ENCODE results near the gene GNG8. TPM values are rescaled to one million over a fixed set of nuclear protein-coding genes. Genes with fewer than 3 reads are reported as not detected.
"Not testable (repeated sequence)": the region's sequence is repeated elsewhere in the genome, so short reads cannot be mapped to it uniquely, and the experiment has no call there.

GNG8 gene
- total RNA-seq, 1 donor from 2014 or later = not detected

- DNase-seq = no peak
Measured at GRCh38 chr19:46646402-46646801, 10.4 kb upstream of the GNG8 start.

- no peak for DNase-seq
Measured at GRCh38 chr19:46644720-46645119, 8.7 kb upstream of the GNG8 start.

GRCh38 chr19:46640656-46641055, 4.7 kb upstream of the GNG8 start:
- no peak for DNase-seq

- DNase-seq = no peak
Measured at GRCh38 chr19:46639358-46640182, 3.6 kb upstream of the GNG8 start.

- DNase-seq = peak; percentile 19
Measured at GRCh38 chr19:46637224-46637623, 1.2 kb upstream of the GNG8 start.

GRCh38 chr19:46634656-46635218, 1.3 kb downstream of the GNG8 start:
- DNase-seq = no peak

- peak; percentile 71 for DNase-seq
Measured at GRCh38 chr19:46634045-46634655, 1.9 kb downstream of the GNG8 start.

GRCh38 chr19:46633130-46633529, 2.9 kb downstream of the GNG8 start:
- no peak for DNase-seq

- DNase-seq = no peak
Measured at GRCh38 chr19:46631481-46631880, 4.5 kb downstream of the GNG8 start.

GRCh38 chr19:46630586-46631205, 5.3 kb downstream of the GNG8 start:
- no peak for DNase-seq

GRCh38 chr19:46629546-46630025, 6.4 kb downstream of the GNG8 start:
- no peak for DNase-seq

GRCh38 chr19:46628970-46629369, 7.0 kb downstream of the GNG8 start:
- DNase-seq = not testable (repeated sequence)

GRCh38 chr19:46626446-46626845, 9.6 kb downstream of the GNG8 start:
- no peak for DNase-seq

GRCh38 chr19:46625731-46626130, 10.3 kb downstream of the GNG8 start:
- no peak for DNase-seq

GRCh38 chr19:46624958-46625661, 10.9 kb downstream of the GNG8 start, which contains the start of gene PTGIR:
Gene PTGIR, minus strand, starts transcription at chr19:46625089. Its CDS starts 864 bp downstream, at chr19:46624225.
- no peak for DNase-seq

GRCh38 chr19:46623915-46624502, 12.0 kb downstream of the GNG8 start:
- no peak for DNase-seq

GRCh38 chr19:46622118-46622446, 13.9 kb downstream of the GNG8 start:
- no peak for DNase-seq

GRCh38 chr19:46621191-46622117, 14.5 kb downstream of the GNG8 start:
- DNase-seq = no peak

GRCh38 chr19:46620716-46621115, 15.3 kb downstream of the GNG8 start:
- DNase-seq = no peak

- DNase-seq = no peak
Measured at GRCh38 chr19:46620267-46620666, 15.7 kb downstream of the GNG8 start.
